Posterior vena cava (tissue), 2 donors: Measurements from ENCODE around the gene ITFG1. TPM values are rescaled to one million over a fixed set of nuclear protein-coding genes. Genes with fewer than 3 reads are reported as not detected.
"Not testable (repeated sequence)": the region's sequence is repeated elsewhere in the genome, so short reads cannot be mapped to it uniquely, and the experiment has no call there.

Experiments used
- DNase-seq: peaks from one replicate; pipeline ENCODE4 v3.0.0-alpha.2; 2020; ENCODE audit warnings: low spot score
- intact Hi-C, 2 donors: fragments of 100-400 bp; cut with DNase I; formaldehyde crosslinking; loops; one replicate each; pipeline versions ENCODE4 v1.14.1 to v1.14.2; 2022 to 2023
- total RNA-seq, 2 donors: library from RNA; stranded (reverse); fragmentation: NEBNext Ultra II Directional; extraction: Animal tissue kit (Norgen Biotek cat#: 25700); gene quantifications; one replicate each; pipeline ENCODE4 v1.2.1, GENCODE V29; 2021
- donor health status: DM: yes; HTN: yes; CAD: no.
- donor health status: DM: yes; HTN: yes; CAD: no.

Gene ITFG1
- total RNA-seq, 2 donors from 2014 or later, result 37.6 to 43.7 TPM

DNA sequence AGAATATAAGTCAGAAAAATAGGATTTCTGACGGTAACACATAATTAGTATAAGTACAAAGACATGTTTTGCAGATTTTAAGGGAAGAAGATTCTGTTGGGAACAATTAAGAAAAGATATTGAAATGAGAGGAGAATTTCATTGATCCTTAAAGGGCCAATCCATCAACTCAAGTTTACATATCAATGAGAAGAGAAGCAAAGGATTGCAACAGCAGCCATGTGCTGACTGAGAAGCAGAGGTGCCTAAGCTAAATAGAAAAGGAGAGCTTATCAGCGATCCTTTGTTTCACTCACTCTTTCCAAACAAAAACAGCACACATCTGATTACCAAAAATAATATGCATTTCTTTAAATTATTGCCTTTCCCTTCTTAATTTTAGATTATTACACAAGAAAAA, 94.6 kb downstream of the ITFG1 start:
- intact Hi-C loops, result no loop called here
- no peak for DNase-seq

DNA sequence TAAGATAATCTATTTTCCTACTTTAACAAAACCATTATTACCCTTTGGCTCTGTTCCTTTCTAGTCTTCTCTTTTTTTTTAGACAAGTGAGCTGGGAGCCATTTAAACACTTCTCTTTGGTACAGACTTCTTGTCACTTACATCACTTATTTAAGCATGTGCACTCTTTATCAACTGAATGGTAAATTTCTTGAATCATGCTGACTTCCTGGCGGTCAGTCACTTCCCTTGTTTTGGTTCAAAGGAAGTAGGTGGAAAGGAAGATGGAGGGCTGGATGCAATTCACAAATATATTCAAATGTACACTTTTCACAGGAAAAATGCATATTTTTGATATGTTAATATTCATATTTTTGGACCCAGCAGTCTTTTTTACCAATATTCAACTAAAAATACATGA, 97.1 kb downstream of the ITFG1 start:
- no peak for DNase-seq
- intact Hi-C loops, result no loop called here

DNA sequence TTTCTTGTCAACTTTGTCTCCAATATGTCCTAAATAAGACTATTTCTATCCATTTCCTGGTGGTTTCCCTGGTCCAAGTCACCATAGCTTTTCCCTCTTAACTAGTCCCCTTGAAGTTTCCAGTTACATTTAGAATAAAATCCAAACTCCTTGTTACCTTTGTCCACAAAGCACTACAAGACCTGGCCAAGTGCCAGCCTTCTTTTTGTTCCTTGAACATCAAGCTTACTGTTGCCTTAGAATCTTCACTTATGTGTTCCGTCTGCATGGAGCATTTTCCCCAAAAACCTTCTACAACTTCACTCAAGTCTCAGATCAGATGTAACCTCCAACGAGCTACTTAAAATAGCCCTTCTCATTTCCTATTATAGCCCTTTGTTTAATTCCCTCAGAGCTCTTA, 101.4 kb downstream of the ITFG1 start:
- no peak for DNase-seq
- intact Hi-C loops, result no loop called here

DNA sequence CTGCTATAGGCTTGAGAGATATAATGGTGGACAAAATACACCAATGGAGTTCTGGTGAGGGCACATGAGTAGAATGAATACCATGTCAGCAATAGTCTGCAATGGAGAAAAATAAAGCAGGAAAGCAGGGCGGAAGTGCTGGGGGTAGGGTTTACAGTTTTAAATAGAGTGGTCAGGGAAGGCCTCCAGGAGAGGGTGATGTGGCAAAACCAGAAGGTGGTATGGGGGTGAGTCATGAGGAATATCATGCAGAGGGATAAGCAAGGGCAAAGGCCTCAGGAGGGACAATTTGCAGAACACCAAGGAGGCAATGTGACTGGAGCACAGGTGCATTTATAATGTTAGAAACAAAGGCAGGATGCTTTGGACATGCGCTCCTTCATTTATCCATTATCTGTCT, 102.0 kb downstream of the ITFG1 start:
- intact Hi-C loops, result no loop called here
- no peak for DNase-seq

DNA sequence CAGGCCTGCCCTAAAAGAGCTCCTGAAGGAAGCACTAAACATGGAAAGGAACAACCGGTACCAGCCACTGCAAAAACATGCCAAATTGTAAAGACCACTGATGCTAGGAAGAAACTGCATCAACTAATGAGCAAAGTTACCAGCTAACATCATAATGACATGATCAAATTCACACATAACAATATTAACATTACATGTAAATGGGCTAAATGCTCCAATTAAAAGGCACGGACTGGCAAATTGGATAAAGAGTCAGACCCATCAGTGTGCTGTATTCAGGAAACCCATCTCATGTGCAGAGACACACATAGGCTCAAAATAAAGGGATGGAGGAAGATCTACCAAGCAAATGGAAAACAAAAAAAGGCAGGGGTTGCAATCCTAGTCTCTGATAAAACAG, 111.8 kb downstream of the ITFG1 start:
- intact Hi-C loops, result not testable (repeated sequence)

DNA sequence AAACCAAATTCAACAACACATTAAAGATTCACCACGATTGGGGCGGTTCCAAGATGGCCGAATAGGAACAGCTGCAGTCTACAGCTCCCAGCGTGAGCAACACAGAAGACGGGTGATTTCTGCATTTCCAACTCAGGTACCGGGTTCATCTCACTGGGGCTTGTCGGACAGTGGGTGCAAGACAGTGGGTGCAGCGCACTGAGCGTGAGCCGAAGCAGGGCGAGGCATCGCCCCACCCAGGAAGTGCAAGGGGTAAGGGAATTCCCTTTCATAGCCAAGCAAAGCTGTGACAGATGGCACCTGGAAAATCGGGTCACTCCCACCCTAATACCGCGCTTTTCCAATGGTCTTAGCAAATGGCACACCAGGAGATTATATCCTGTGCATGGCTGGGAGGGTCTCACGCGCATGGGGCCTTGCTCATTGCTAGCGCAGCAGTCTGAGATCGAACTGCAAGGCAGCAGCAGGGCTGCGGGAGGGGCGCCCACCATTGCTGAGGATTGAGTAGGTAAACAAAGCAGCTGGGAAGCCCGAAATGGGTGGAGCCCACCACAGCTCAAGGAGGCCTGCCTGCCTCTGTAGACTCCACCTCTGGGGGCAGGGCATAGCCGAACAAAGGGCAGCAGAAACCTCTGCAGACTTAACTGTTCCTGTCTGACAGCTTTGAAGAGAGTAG, 113.7 kb downstream of the ITFG1 start:
- intact Hi-C loops, DNase-seq: not testable (repeated sequence)

More for the DNA sequence above, 111.8 kb downstream of the ITFG1 start:
- DNase-seq, result not testable (repeated sequence)

DNA sequence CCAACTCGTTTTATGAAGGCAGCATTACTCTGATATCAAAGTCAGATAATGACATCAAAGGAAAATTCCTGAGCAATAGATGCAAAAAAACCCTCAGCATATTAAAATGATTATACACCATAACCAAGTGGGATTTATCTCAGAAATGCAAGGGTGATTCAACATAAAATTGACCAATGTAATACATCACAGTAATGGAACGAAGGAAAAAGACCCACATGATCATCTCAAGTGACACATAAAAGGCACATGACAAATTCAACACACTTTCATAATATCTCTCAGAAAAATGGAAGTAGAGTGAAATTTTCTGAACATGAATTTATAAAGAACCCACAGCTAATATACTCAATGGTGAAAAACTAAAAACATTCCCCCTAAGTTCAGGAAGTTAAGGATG, 118.8 kb downstream of the ITFG1 start:
- intact Hi-C loops, result no loop called here
- DNase-seq, result no peak

DNA sequence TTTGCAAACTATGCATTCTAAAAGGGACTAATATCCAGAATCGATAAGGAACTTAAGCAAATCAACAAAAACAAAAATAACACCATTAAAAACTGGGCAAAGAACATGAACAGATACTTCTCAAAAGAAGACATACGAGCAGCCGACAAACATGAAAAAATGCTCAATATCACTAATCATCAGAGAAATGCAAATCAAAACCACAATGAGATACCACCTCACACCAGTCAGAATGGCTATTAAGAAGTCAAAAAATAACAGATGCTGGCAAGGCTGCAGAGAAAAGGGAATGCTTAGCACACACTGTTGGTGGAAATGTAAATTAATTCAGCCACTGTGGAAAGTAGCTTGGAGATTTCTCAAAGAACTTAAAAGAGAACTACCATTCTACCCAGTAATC, 130.3 kb downstream of the ITFG1 start:
- intact Hi-C loops, result not testable (repeated sequence)

DNA sequence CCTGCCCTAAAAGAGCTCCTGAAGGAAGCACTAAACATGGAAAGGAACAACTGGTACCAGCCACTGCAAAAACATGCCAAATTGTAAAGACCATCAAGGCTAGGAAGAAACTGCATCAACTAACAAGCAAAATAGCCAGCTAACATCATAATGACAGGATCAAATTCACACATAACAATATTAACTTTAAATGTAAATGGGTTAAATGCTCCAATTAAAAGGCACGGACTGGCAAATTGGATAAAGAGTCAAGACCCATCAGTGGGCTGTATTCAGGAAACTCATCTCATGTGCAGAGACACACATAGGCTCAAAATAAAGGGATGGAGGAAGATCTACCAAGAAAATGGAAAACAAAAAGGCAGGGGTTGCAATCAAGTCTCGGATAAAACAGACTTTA, 136.6 kb downstream of the ITFG1 start:
- intact Hi-C loops, DNase-seq: not testable (repeated sequence)

More for the DNA sequence above, 130.3 kb downstream of the ITFG1 start:
- DNase-seq, result not testable (repeated sequence)

DNA sequence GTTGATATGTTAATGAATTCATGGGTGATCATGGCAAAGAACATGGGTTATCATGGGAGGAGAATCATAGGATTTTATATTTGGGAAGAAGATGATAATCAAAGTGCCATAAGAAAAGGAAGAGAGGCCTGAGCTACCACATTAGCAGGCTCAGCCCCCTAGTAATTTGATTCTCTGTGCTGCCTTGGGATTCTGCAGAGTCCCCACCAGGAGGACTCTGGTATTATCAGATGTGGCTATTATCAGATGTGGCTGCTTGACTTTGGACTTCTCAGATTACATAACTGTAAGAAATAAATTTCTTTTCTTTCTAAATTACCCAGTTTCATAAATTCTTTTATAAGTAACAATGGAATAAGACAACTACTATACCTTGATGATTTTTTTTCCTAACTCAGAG, 137.6 kb downstream of the ITFG1 start:
- intact Hi-C loops, result no loop called here
- no peak for DNase-seq

DNA sequence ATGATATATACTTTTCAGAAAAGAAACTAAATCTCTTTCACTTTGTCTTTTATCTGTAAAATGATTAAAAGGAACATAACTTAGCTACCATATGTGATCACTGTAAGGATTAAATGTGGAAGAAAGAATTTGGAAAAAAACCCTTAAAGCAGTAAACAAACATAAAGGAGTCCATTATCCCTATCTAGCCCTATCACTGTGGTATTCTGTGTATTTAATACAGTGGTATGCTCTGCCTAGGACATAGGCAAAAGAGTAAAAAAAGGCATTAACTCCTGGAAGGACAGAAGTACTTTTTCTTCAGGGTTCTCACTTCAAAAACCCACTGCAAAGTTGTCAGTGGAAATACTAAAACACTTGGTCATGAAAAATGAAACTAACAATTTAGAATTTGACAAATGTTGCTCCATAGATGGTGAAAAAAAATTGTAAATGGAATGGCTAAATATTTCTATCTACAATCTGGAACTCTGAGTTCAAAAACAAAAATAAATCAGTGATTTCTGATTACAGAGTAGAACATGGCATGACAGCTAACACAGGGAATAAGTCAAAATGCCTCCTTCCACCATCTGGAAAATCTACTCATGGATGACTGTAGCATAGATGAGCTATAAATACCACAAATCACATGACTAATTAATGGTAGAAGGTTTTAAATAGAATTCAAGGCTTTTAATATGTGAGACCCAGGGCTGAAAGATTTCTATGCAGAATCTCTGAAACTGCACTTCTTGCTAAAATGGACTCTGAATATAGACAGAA, 140.1 kb downstream of the ITFG1 start:
- intact Hi-C loops, result no loop called here
- no peak for DNase-seq

DNA sequence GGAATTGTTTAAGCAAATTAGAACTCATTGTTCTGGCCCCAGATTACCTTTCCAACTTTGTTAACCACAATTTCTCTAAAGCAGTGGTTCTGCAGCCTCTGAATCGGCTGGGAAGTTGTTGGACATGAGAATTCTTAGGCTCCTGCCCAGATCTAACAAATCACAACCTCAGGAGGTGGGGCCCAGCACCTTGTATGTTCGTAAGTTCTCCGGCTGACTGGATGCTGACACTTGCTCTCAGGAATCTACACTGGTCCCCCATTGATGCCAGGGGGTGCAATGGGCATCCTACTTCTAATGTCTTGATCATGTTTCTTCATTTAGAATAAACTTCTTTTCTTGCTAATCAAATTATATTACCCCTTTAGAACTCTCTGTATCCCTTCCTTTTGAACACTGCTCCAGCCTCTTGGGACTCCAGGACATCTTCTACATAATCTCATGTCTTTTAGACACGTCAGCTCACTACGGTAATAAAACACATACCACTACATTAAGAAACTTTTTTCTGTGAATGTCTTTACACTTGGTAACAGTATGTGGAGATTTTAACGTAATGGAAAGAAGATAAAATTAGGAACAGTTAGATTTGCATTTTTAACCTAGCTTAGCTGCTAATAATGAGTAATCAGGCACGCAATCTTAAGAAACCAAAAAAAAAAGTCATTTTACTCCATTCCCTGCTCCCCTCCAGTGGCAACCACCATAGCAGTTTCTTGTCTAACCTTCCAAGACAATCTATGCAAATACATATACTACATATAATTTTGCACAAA, 143.2 kb downstream of the ITFG1 start:
- intact Hi-C loops, result no loop called here
- no peak for DNase-seq

DNA sequence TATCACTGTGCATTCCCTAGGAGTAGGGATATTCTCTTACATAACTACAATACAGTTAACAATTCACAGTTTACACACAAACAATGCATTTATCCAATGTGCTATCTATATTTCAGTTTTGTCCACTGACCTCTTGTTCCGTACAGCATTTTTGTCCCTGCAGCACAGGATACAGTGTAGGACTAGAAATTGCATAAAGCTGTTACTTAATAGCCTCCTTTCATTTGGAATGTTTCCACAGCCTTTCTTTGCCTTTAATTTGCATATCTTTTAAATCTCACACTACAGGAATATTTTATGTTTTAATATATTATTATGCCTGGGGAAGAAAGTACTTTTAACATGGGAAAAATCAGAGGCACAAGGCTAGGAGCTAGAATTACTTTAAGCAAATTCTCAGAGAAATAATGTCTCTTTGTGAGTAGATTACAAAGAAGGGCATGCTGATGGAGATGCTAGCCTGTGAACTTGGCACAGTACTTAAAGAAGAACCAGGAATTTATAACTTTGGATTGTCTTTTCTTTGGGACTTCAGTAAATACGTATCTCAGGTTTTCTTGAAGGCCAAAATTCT, 144.3 kb downstream of the ITFG1 start:
- intact Hi-C loops, result no loop called here
- no peak for DNase-seq

DNA sequence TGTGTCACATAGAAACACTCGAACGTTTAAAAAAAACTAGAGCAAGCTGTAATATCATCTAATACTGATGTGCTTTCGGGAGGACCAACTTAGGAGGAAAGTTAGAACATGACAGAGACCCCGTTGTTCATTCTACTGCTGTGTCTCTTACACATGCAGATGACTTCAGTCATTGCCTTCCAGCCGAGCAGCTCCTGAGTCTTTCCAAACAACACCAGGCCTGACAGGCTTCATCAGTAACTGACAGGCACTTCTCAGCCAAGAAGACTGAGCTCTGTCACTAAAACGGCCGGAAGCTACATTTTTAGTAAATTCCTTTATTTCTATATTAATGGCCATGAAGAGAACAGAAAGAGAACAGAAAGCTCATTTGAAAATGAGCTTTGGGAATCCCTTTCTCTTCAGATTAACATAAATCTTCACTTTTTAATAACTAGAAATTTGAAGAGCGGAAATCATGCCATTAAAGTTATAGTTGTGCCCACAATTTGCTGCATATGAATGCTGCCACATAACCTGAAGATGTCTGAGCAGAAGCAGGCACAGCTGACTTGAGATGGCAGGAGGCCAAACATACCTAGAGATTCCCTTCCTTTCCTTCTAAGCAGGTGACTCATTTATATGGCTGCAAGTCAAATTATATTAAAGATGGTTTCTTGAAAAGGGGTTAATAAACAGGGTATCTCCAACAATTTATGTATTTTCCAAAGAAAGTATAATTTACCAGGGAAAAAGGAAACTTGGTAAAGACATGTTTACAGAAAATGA, 148.9 kb downstream of the ITFG1 start:
- intact Hi-C loops, result no loop called here
- no peak for DNase-seq

DNA sequence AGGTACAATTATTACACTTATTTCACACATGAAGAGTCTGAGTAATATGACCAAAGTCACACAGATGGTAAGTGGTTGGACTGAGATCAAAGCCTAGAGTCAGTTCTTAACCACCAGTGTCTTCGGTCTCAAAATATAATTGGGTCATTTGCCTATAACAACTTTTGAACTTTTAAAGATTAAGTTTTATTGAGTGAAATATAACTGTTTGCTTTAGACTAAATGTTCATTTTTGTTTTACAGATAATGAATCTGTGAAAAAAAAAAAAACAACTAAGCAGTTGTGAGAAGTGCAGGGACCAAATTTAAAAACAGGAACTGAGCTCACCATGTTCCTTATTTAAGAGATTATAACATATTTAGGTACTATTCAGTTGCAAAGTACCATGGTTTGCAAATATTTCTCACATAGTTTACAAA, 150.1 kb downstream of the ITFG1 start:
- DNase-seq, result no peak
- intact Hi-C loops, result no loop called here

DNA sequence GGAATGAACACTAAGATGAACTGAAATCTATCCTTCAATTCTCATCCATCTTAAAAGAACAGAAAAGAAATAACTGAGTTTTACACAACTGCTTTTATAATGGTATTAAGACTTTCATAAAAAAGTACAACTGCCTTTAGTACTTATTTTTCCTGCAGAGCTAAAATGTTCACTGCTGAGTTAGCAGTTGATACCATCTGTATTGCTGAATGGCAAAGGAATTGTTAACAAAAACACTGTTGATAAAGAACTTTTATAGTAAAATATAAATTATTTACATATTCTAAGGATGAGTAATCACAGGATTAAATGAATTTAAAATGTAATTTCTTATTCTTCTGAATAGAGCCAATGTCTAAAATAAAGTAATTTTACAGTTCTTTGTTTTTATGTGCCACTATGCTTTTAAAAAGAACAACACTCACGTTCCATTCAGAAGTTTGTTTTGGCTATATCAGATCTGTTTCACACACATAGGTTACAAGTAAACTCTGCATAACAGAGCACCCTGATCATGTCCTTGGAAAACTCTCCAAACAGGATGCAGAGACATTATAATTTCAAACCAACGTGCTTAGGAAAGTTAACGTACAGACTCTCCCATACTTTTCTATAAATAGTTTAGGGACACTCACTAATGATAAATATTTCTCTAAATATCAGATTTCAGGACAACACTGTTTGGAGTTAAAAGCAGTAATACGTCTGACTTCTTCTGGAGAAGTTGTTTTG, 151.1 kb downstream of the ITFG1 start:
- DNase-seq, result no peak
- intact Hi-C loops, result no loop called here

DNA sequence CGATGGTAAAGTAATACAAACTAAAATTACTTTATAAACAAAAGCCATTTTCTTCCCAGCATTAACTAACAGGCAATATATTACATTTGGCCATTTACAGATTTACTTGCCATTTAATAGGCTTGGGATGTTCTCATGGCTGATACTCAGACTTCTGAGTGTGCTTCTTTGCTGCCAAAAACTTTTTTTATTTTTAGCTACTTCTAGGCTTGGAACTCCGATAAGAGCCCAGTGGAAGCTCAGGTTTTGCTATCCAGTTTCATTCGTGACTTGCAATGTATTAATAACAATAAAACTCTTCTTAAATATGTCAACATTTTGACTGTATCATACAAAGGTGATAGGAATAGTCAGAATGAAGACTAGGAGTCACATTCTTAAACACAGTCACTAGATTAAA, 152.3 kb downstream of the ITFG1 start:
- intact Hi-C loops, result no loop called here
- no peak for DNase-seq

DNA sequence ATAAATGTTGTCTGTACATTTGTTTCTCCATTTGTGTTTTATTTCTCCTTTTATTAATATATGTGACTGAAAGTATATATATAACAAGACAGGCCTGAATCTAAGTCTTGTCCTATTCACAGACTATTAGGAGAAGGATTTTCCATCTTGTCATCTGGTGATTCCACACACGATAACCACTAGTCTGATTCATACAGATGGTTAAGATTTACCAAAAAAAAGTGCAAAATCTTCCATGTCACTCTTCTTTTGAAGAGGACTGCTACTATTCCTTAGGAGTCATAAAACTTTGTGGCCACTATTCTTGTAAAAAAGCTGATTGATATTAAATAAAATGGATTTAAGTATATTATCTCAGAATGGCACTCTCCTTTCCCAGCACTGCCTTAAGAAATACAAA, 156.3 kb downstream of the ITFG1 start:
- no peak for DNase-seq
- intact Hi-C loops, result no loop called here

DNA sequence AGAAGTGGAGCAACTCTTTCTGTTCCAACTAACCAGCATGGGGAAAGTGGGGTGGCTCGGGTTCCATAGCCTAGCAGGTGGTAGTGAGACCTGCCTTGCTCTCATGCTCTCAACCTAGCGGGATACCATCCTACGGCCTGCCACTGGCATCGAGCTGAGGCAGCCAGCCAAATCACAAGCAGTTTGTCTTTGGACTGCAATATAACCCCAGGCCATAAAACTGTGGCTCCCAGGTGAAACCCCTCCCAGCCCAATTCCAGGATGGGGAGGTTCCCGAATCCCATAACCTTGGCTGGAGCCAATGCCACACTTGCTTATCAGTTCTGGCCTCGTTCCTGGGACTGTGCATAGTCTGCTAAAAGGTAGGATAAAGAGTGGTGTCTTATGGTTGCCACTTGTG, 161.3 kb downstream of the ITFG1 start:
- intact Hi-C loops, result no loop called here
- DNase-seq, result no peak
